GM21737 (cell line): ENCODE data around the gene MCM8.
"Not testable (repeated sequence)": the region's sequence is repeated elsewhere in the genome, so short reads cannot be mapped to it uniquely, and the experiment has no call there.

Experiments used
- ATAC-seq: cut with Tn5 transposase; IDR thresholded peaks from one replicate; pipeline ENCODE4 v1.9.1; 2021; ENCODE audit warnings: mild to moderate bottlenecking, moderate library complexity; ENCODE audit not compliant: unreplicated experiment

The MCM8 gene

GRCh38 chr20:5999783-6000182, 49.3 kb downstream of the MCM8 start:
- no peak for ATAC-seq

DNA sequence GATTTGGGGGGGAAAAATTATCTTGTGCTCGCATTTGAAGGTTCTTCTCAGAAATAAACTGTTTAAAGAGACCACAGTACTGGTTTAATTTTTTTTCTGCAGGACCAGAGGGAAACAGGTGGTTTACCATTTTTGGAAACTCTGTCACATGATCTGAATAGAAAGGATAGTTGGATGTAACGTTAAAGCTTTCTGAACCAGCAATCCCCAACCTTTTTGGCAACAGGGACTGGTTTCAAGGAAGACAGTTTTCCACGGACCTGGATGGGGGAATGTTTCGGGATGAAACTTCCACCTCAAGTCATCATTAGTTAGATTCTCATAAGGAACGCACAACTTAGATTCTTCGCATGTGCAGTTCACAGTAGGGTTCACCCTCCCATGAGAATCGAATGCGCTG, 50.4 kb downstream of the MCM8 start:
- ATAC-seq, result no peak

GRCh38 chr20:6006603-6006949, 56.1 kb downstream of the MCM8 start:
- ATAC-seq, result no peak

GRCh38 chr20:6007094-6007528, 56.7 kb downstream of the MCM8 start:
- no peak for ATAC-seq

GRCh38 chr20:6007529-6008103, 57.2 kb downstream of the MCM8 start:
- no peak for ATAC-seq

DNA sequence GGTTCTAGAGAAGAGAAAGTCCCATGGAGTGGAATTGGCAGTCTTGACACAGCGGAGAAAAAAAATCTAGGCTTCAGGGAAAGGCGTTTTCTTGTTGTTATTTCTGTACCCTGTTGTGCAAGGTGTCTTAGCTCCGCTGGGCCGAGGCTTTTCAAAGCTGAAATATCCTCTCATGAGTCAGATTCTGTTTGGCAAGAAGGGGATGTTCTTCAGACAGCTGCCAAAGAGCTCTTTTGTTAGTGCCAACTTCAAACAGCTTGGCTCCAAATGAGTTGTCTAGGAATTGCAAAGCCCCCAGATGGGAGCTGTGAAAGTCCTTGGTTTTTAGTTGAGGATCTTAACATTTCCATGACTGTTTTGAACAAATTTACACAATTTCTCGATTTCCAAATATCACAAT, 57.8 kb downstream of the MCM8 start:
- no peak for ATAC-seq

DNA sequence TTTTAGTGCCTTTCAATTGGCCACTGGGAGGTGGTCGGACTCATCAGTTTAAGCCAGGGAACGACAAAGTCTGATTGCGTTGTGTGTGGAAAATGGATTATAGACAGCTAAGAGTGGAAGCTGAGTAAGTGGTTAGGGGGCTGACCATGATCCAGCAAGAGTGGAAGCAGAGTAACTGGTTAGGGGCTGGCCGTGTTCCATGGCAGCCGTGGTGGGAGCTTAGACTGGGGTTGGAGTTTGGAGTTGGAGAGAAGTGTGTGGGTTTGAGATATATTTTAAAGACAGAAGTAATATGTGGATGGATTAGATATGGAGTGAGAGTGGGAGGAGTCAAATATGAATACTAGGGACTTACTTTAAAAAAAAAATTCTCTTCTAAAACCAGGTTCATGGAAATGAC, 61.7 kb downstream of the MCM8 start:
- ATAC-seq, result no peak

DNA sequence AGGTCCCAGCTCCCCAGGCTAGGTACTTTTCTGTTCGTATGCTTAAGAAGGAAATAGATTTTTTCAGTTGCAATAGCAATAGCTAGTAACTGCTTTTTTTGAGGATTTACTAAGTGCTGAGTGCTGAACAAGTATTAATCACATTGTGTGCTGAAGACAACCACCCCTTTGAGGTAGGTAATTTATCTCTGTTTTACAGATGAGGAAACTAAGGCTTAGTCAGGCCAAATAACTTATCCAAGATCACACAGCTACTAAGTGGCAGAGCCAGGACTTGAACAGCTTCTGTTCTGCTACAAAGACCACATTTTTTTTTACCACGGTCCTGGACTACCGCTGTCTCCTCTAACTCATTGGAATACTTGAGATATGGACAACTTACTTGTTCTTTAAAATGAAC, 63.6 kb downstream of the MCM8 start:
- no peak for ATAC-seq

GRCh38 chr20:6014957-6015356, 64.5 kb downstream of the MCM8 start:
- no peak for ATAC-seq

GRCh38 chr20:6017467-6017866, 67.0 kb downstream of the MCM8 start:
- no peak for ATAC-seq

- no peak for ATAC-seq
Observed at GRCh38 chr20:6017880-6018279, 67.4 kb downstream of the MCM8 start.

DNA sequence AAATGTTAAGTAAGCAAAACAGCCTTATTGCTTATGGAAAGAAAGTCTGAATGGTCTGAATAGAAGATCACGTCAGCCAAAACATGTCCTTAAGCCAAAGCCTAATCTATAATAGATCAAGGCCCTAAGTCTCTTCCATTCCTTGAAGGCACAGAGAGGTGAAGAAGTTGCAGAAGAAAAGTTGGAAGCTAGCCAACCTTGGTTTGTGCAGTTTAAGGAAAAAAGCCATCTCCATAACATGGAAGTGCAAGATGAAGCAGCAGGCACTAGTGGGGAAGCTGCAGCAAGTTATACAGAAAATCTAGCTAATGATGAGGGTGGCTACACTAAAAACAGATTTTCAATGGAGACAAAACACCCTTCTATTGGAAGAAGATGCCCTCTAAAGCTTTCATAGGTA, 74.3 kb downstream of the MCM8 start:
- no peak for ATAC-seq

- no peak for ATAC-seq
Observed at GRCh38 chr20:6026051-6026450, 75.6 kb downstream of the MCM8 start.

DNA sequence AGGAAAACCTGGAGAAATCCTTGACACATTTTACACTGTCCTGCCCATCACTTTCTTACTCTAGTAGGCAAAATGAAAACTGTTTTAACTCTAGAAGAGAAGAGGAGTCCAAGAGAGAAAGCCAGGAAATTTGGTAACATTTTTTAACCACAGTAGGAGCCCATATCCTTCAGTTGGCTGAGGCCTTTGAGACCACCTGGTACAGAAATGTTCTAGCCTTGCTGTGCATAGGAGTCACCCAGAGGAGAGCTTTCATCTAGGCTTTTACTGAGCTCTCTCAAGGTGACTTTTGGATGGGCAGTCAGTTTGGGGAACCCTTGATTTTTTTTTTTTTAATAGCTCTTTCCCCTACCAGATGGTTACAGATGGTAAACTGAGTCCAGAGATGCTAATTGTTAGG, 78.4 kb downstream of the MCM8 start:
- no peak for ATAC-seq

DNA sequence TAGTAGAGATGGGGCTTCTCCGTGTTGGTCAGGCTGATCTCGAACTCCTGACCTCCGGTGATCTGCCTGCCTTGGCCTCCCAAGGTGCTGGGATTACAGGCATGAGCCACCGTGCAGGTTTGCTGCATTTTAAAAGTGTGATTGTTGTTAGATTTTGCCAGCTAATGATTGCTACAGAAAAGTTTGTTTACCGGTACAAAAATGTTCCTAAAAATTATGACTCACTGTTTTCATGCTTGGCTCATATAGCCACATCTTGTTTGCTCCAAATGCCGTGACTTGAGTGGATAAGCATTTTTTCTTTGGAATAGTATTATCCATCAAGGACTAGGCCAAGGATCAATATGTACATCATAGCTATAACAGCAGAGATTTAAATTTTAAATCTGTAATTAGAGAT, 79.1 kb downstream of the MCM8 start:
- ATAC-seq, result no peak

GRCh38 chr20:6030453-6031080, 80.1 kb downstream of the MCM8 start:
- ATAC-seq, result no peak

- not testable (repeated sequence) for ATAC-seq
Observed at GRCh38 chr20:6032907-6033306, 82.5 kb downstream of the MCM8 start.

DNA sequence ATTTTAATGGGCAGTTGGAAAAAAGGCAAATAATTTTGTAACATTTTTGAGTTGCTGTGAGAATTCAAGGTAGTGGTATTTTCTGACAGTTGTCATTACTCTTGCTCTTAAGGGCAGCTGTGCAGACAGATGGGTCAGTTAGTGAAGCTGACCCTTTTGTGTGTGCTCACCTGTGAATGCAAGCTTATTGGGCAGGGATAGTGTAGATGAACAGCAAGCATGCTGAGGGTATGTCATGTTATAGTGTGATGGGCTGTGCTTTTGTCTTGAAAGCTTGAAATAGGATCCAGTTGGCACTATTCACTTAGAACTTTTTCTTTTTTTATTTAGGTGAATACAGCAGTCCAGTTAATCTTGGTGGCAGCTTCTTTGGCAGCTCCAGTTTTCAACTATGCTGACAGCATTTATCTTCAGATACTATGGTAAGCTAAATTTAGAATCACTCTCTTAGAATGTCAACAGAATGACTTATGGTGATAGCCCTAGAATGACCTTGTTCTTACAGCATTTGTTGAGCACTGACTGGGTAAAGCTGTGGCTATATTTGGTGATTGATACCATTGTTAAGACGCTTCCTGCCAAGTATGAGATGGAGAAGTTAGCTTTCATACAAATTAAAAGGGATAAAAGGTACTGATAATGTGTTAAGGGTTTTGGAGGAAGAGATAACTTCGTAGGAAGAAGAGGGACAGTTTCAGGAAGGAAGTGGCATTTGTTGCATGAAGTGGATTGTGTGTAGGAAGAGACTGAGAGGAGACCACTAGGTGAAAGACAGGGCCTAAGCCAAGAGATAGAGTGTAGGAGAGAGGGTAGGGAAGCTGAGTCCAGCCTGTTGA, 83.9 kb downstream of the MCM8 start:
- ATAC-seq, result no peak

DNA sequence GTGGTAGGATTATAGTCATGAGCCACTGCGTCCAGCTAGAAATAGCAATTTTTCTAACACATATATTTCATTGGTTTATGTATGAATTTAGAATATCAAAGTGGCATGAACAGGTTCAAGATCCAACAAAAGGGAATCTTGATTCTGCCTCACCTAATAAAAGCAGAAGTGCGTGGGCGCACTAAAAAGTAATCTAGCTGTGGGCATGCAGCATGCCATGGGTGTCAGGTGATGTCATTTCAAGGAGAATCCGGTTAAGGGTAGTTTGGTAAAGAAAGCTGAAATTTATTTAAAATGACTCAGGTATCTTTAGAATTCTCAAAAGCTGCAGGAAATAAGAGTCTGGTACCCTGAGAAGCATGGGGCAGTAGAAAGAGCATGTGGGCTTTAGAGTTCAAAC, 85.8 kb downstream of the MCM8 start:
- ATAC-seq, result no peak

DNA sequence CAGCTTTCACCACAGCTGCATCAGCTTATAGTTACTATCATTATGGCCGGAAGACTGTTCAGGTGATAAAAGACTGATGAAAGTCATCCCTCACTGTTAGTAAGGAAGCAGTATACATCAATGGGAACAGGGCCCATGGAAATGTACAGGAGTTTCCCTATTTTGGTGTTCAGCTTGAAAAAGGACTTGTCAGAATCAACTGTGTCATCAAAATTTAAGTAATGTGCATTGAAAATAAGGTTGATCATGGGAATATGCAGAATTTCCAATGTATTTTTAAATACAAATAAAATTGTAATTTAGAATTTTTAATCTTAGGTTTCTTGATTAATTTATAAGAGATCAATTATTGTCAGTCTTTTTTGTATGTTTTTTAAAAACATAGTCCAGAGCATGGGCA, 86.6 kb downstream of the MCM8 start:
- no peak for ATAC-seq

- no peak for ATAC-seq
Observed at GRCh38 chr20:6038256-6038655, 87.8 kb downstream of the MCM8 start.

- ATAC-seq, result no peak
Observed at GRCh38 chr20:6039766-6040165, 89.3 kb downstream of the MCM8 start.
